GM19239 (cell line): ENCODE results near the gene TNNI3K.

Source experiments
- DNase-seq: peaks from one replicate; pipeline ENCODE4 v3.0.0; 2011; ENCODE audit warnings: low spot score; ENCODE audit not compliant: insufficient read length
- FAIRE-seq: peaks from 2 replicates; lab custom pipeline; 2011; peaks lifted over from hg19 to GRCh38; lab: Jason Lieb, UNC

The TNNI3K gene

GRCh38 chr1:74530892-74531291, 295.7 kb downstream of the TNNI3K start:
- DNase-seq (no peak), FAIRE-seq (no peak)

- DNase-seq (no peak), FAIRE-seq (no peak)
Measured at GRCh38 chr1:74531796-74532195, 296.6 kb downstream of the TNNI3K start.

DNA sequence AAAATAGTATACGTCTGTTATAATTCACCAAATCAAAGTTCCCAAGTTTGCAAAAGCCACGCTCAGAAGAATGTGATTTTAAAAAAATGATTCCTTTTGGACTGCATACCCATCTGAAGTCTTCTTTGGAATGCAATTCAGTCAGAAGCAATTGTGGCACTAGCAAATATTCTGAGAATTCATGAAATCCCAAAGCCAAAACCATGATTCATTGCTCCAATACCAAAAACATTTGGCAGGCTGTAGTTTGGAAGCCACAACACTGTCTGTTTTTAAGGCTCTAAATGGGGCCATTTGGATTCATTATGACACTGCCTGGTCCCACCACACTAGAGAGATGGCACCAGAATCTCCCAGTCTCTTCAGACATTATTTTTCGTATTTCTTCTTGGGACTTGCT, 299.1 kb downstream of the TNNI3K start:
- DNase-seq: no peak
- FAIRE-seq: no peak

DNA sequence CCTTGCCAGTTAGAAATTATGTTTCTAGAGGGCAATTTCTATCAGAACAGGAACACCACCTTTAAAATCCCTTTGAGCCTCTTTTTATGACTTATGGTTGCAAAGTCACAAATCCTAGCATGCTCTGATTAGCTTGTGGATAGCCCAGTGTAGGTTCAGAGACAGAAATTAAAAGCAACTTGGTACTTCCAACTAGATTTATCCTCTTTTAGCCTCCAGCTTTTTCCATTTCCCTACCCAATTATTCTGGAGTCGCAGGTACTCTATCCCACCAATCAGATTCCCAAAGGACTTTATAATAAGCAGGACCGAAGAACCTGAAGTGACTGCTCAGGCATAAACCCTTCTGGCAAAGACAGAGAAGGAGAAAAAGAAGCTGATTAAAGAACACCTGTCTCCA, 310.6 kb downstream of the TNNI3K start:
- no peak for FAIRE-seq
- no peak for DNase-seq

- FAIRE-seq (no peak), DNase-seq (no peak)
Measured at GRCh38 chr1:74548961-74549750, 314.0 kb downstream of the TNNI3K start.

DNA sequence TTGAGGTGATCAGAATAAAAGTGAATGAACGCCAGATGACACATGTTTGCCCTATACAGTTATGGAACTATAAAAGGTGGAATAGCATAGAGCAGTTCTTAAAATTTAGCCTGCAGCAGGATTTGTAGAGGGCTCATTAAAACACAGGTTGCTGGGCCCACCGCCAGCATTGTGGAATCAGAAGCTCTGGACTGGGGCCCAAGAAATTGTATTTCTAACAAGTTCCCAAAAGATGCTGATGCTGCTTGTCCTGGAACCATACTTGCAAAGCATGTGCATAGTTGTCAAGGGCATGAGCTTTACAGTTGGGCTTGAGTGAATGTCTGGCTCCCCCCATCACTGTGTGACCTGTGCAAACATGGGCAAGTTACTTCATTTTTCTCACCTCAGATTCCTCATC, 314.7 kb downstream of the TNNI3K start:
- DNase-seq: no peak
- FAIRE-seq: no peak

DNA sequence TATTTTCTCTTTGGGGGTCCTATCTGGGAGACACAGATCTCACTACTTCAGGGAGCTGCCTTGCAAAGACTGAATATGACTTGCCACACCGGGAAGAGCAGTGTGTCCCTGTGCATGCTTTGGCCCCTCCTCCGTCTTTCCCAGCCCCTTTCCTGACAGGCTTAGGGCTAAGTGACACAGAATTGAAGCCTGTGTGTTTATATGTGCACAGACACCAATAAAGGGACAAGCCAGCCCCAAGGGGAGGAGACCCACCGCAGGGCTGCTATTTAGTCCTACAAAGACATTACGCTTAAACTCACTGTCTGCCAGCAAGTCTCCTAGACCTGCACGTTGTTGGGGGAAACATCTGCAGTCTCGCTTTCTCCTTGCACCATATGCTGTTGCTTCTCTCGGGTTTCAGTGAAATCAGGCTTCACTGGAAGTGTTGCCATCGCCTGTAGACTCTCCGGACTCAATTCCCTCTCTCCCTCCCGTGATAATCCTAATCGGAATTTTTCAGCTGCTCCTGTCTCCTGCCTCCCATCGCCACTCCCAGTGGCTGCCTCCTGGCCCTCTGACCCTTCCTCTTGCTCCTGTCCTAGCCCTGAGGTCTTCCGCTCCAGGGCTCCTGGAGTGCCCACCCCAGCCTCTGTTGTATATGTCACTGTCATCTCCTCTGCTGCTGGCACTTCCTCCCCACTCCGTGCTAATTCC, 335.8 kb downstream of the TNNI3K start:
- FAIRE-seq (no peak), DNase-seq (no peak)

DNA sequence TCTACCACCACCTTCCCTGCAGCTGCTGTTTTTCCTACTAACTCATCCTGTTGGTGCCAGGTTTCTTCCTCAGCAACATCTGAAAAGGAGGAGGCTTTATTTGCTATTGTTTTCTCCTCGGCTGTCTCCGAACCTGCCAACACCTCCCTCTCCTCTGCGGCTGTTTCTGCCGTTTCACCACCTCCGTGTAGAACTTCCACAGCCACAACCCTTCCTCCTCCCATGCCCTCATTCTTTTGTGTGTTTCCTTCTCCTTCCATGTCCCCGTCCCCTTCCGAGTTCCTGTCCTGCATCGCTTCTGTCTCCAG, 336.3 kb downstream of the TNNI3K start:
- FAIRE-seq (no peak), DNase-seq (no peak)

DNA sequence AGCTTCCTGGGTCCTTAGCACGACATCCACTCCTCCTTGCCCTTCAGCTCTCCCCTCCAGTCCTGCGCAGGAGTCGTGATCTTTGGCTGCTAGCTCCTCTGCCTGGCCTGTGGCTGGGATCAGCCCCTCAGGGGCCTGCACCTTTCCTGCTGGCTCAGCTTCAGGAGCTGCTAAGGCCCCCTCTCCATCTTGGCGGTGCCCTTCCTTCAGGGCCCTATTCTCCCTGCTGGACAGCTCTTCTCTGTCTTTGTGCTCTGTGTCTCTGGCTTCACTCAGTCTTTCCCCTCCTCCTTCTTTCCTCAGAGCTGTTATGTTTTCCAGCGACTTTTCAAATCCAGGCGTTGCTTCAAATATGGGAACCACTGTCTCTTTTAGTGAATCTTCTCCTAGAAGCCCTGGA, 336.7 kb downstream of the TNNI3K start:
- no peak for FAIRE-seq

GRCh38 chr1:74578101-74578500, 342.9 kb downstream of the TNNI3K start:
- FAIRE-seq: no peak
- no peak for DNase-seq

More for the DNA sequence above, 336.7 kb downstream of the TNNI3K start:
- DNase-seq: no peak

- FAIRE-seq (peak; percentile 99), DNase-seq (peak; percentile 38)
Measured at GRCh38 chr1:74579425-74579824, 344.2 kb downstream of the TNNI3K start.

- no peak for DNase-seq
Measured at GRCh38 chr1:74583397-74583796, 348.2 kb downstream of the TNNI3K start.

DNA sequence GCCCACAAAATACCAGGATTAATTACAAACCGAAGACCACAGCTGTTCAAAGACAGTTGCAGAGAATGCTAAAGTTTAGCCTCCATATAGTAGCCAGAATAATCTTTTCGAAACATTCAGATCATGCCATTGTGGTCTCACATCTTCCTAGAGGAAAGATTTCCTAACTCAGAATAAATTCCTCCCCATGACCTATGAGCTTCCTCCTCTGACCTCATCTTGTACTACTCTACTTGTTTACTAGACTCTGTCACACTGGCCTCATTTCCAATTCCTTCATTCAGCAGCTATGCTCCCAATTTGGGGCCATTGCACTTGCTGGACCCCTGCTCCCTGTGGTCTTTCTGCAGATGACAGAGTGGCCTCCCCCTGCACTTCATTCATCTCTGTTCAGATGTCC, 349.0 kb downstream of the TNNI3K start:
- DNase-seq (no peak), FAIRE-seq (no peak)

More at GRCh38 chr1:74583397-74583796, 348.2 kb downstream of the TNNI3K start:
- FAIRE-seq: no peak

DNA sequence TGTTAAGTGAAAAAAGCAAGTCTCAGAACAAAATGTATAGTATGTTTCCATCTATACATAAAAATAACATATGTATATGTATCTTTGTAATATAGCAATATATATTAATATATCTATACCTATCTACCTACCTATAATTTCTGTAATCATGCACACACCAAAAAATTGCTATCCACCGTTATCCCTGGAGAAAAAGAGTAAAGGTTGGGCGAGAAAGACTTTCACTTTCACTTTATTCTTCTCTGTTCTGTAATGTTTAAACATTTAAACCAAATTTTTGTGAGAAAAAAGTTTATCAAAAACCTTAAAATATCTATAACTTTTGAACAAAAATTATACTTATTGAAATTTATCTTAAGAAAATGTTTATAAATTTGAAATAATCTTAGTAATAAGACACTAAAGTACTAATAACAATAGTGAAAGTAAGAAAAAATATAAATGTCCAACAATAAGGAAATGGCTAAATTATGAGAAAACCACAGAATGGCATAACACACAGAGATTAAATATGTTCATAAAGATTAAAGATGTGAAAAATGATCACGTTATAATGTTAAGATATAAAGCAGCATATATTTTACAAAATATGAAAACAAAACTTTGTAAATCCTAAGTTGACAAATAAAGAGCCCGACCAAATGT, 351.2 kb downstream of the TNNI3K start:
- FAIRE-seq (no peak), DNase-seq (no peak)

DNA sequence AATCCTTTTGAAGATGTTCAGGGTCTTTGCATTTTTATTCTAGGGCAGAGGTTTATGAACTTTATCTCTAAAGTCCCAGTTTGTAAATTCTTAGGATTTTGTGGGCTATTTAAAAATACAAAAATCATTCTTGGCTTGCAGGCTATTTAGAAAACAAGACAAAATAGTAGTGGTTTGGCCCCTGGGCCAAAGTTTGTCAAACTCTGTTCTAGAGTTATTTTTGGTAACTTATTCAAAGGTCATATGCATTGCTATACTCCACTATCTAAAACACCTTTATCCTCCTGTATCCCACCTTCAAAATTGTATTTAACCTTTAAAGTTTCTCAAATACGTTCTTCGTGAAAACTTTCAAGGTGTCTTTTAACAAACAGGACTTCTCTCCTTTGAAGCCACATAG, 352.7 kb downstream of the TNNI3K start:
- no peak for FAIRE-seq

GRCh38 chr1:74590288-74590687, 355.1 kb downstream of the TNNI3K start:
- FAIRE-seq (no peak), DNase-seq (no peak)

More for the DNA sequence above, 352.7 kb downstream of the TNNI3K start:
- no peak for DNase-seq

DNA sequence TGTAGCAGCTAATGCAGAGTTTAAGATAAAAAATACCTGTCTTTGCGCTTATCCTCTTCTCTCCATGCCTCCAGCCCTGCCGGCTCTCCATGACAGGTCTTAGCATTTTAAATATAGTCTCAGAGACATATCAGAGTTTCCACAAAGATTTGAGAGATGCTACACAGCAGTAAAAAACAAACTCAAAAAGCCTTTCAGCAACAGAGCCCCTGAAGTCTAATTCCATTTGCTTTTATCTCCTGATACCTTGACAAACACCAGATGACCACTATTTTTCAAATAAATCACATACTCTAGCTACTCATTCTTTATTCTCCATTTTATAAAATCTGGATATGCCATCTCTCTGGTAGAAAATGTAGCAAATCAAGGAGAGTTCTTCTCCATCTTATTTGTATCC, 356.8 kb downstream of the TNNI3K start:
- DNase-seq: no peak
- no peak for FAIRE-seq

DNA sequence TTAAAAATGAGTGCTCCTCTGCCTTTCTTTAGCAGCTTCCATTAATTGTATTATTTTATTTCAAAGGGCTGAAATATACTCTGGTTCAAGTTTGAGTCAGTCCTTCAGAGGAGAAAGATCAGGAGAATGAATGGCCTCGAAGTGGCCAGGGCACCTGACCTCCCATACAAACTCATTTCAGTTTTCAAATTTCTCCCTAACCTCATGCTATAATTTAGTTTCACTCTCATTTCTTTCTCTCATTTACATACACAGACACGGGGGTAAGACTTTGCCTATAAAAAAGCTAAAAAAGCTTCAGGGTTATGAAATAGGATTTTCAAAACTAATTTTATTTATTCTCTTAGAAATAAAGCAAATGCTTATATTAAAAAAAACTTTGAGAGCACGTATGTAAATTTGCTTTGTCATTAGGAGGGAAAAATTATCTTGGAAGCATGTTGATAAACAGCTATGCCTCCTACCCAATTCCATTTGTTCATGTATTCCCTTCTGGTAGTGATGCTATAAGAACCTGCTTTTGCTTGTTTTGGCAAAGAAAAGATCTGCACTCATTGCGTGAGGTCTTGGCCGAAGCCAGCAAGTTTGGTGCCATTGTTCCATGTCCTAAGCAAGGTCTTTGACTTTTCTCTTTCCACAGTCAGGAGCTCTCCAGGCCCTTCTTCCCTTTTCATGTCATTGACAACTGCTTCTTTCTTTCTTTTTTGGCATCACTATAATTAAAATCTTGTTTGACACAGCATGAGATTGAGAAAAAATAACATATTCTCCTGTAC, 357.6 kb downstream of the TNNI3K start:
- DNase-seq: no peak
- FAIRE-seq: no peak
